Measurements from ENCODE around the gene SURF6. TPM values are rescaled to one million over a fixed set of nuclear protein-coding genes. Genes with fewer than 3 reads are reported as not detected.

Gene SURF6
- total RNA-seq, 1 donor, result 8.2 TPM

- peak; percentile 40 for TF ChIP-seq CTCF (IDR thresholded peaks at IDR 0.05; ENCODE audit: insufficient read depth, low read depth, low read length)
- DNase-seq (ENCODE audit: low read depth), result no peak
- no peak overlapping the region for H3K4me3 ChIP-seq (ENCODE audit: low read depth, low read length)
These were observed 23.6 kb upstream of the SURF6 start for GRCh38 chr9:133359399-133360175.

- DNase-seq (ENCODE audit: low read depth), result no peak
- TF ChIP-seq CTCF (IDR thresholded peaks at IDR 0.05; ENCODE audit: insufficient read depth, low read depth, low read length), result no peak
- H3K4me3 ChIP-seq (ENCODE audit: low read depth, low read length), result no peak overlapping the region
These were observed 21.7 kb upstream of the SURF6 start for GRCh38 chr9:133357656-133358055.

GRCh38 chr9:133356391-133357091, 20.6 kb upstream of the SURF6 start, which contains the start of the genes SURF1 and SURF2:
Gene SURF1 (minus strand): TSS chr9:133356487. CDS start chr9:133356453, 34 bp downstream.
Gene SURF2 (plus strand): TSS chr9:133356550. CDS start chr9:133356593, 43 bp downstream.
- peak within 1 kb of the TSS; percentile 90 for H3K4me3 ChIP-seq (ENCODE audit: low read depth, low read length)
- peak; percentile 79 for DNase-seq (ENCODE audit: low read depth)
- no peak for TF ChIP-seq CTCF (IDR thresholded peaks at IDR 0.05; ENCODE audit: insufficient read depth, low read depth, low read length)

DNA sequence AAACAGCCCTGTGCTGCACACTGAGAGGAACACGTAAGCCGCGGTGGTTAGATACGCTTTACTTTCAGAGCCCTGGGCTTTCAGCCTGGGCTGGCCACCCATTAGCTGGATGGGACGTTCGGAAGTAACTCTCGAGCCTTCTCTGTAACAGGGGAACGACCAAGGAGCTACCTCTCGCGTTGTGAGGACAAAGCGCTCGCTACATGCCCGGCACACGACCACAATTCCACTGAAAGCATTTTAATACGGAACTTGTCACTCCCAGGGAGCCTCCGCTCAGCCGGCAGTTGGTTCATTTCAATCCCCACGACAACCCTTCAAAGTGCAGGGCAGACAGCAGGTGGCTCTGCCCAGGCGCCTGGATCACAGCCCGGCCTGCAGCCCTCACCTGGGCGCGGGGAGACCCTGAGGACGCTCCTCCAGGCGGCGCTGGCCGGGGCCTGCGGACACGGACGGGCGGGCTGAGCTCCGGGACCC, 19.9 kb upstream of the SURF6 start:
- no peak for TF ChIP-seq CTCF (IDR thresholded peaks at IDR 0.05; ENCODE audit: insufficient read depth, low read depth, low read length)
- no peak for DNase-seq (ENCODE audit: low read depth)
- peak overlapping the region; percentile 90 for H3K4me3 ChIP-seq (ENCODE audit: low read depth, low read length)

DNA sequence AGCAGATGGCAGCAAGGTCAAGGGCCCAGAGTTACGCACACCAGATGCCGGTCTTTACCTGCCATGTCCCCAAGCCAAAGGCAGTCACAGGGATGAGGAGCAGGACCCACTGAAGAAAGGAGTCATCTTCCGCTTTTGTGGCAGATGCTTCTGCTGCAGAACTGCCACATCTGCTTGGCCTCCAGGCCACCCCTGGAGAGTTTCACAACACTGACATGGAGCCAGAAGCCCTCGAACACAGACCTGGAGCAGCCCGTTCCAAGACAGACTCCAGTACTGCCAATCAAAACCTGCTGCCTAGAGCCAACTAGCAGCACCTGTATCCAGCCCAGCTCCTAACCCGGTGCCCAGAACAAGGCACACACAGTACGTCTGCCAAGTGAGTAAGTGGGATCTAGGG, 18.8 kb upstream of the SURF6 start:
- no peak overlapping the region for H3K4me3 ChIP-seq (ENCODE audit: low read depth, low read length)
- no peak for DNase-seq (ENCODE audit: low read depth)
- TF ChIP-seq CTCF (IDR thresholded peaks at IDR 0.05; ENCODE audit: insufficient read depth, low read depth, low read length), result no peak

GRCh38 chr9:133353548-133353947, 17.6 kb upstream of the SURF6 start:
- H3K4me3 ChIP-seq (ENCODE audit: low read depth, low read length), result no peak overlapping the region
- no peak for TF ChIP-seq CTCF (IDR thresholded peaks at IDR 0.05; ENCODE audit: insufficient read depth, low read depth, low read length)
- DNase-seq (ENCODE audit: low read depth), result no peak
